Measurements from ENCODE around the gene TBX4.

The TBX4 gene

DNA sequence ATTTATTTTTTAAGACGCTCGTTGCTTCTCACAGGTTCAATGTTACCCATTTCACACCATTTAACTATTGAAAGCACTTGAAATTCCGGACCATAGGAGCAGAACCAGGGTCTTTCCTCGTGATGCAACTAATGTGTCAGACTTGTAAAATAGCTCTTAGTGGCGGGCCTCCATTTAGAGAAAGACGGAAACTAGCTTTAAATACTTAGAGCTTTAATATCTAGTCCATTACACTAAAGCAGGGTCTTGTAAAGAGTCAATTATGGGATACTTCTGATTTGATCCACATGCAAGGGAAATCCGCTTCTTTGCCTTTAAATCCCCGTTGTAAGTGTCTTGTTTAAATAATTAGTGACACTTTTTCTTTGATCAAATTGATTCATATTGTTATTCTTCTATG lies 82.2 kb downstream of the TBX4 start:
- DNase-seq: no peak
